PC-9 (cell line): ENCODE data around the gene SLC22A3. TPM values are rescaled to one million over a fixed set of nuclear protein-coding genes. Genes with fewer than 3 reads are reported as not detected.

Source experiments
- BruUV-seq: library from RNA; stranded (reverse); fragments of 400-500 nt; replicated peaks from 2 replicates; lab custom pipeline; 2021; lab: Mats Ljungman, UMichigan
- CTCF ChIA-PET: fragments of 300-600 bp; sonication (Branson Sonifier 250); formaldehyde crosslinking; loops from one replicate; lab custom pipeline; 2022; ENCODE audit warnings: antibody characterized with exemption; lab: Charles Lee
- POLR2A ChIA-PET: fragments of 300-600 bp; sonication (Branson Sonifier 250); formaldehyde crosslinking; loops from one replicate; lab custom pipeline; 2022; ENCODE audit warnings: antibody characterized with exemption; ENCODE audit not compliant: unreplicated experiment; lab: Charles Lee
- DNase-seq, 2 experiments: peaks; one replicate each; pipeline versions ENCODE4 v3.0.0 to v3.0.0-alpha.2; 2015 to 2022; ENCODE audit warnings: mixed read lengths in 1 of 2
- H2AFZ ChIP-seq: fragments of 200-600 bp; sonication (generic); 2 replicates; pipeline ENCODE4 v1.8.1; 2017; ENCODE audit warnings: antibody characterized with exemption
- H3F3A ChIP-seq: fragments of 200-600 bp; sonication (generic); 2 replicates; pipeline ENCODE4 v1.8.1; 2017; ENCODE audit warnings: antibody characterized with exemption, mild to moderate bottlenecking, low read depth; ENCODE audit not compliant: insufficient read depth
- H3K27ac ChIP-seq: fragments of 200-600 bp; sonication (generic); 2 replicates; pipeline ENCODE4 v1.6.1; 2016; ENCODE audit warnings: mixed run types
- H3K27me3 ChIP-seq: fragments of 200-600 bp; sonication (generic); 2 replicates; pipeline ENCODE4 v1.6.1; 2016; ENCODE audit warnings: low read depth, mixed run types; ENCODE audit not compliant: insufficient read depth
- H3K36me3 ChIP-seq: fragments of 200-600 bp; sonication (generic); 2 replicates; pipeline ENCODE4 v1.6.1; 2016; ENCODE audit warnings: low read depth, mixed run types
- H3K4me1 ChIP-seq: fragments of 200-600 bp; sonication (generic); replicated peaks from 2 replicates; pipeline ENCODE4 v1.6.1; 2016; ENCODE audit warnings: mixed run types; ENCODE audit not compliant: insufficient read depth
- H3K4me2 ChIP-seq: fragments of 200-600 bp; sonication (generic); 2 replicates; pipeline ENCODE4 v1.6.1; 2017; ENCODE audit warnings: mixed run types
- H3K4me3 ChIP-seq: fragments of 200-600 bp; sonication (generic); 2 replicates; pipeline ENCODE4 v1.6.1; 2016; ENCODE audit warnings: mixed run types
- H3K79me2 ChIP-seq: fragments of 200-600 bp; sonication (generic); 2 replicates; pipeline ENCODE4 v1.6.1; 2017; ENCODE audit warnings: low read depth, mixed run types
- H3K9me2 ChIP-seq: fragments of 200-600 bp; sonication (generic); 2 replicates; pipeline ENCODE4 v1.8.1; 2017; ENCODE audit warnings: mild to moderate bottlenecking; ENCODE audit not compliant: insufficient read depth
- H3K9me3 ChIP-seq: fragments of 200-600 bp; sonication (generic); 2 replicates; pipeline ENCODE4 v1.8.1; 2016; ENCODE audit warnings: low read depth; ENCODE audit not compliant: insufficient read depth
- H4K20me1 ChIP-seq: fragments of 200-600 bp; sonication (generic); 2 replicates; pipeline ENCODE4 v1.8.1; 2017; ENCODE audit not compliant: insufficient read depth
- CTCF ChIP-seq: fragments of 200-600 bp; sonication (generic); conservative IDR thresholded peaks from 2 replicates; pipeline ENCODE4 v1.6.1; 2017; ENCODE audit warnings: mixed run types, antibody characterized with exemption, mild to moderate bottlenecking, moderate library complexity
- EZH2 ChIP-seq: fragments of 200-600 bp; sonication (generic); IDR thresholded peaks from 2 replicates; pipeline ENCODE4 v1.8.0; 2017; ENCODE audit warnings: antibody characterized with exemption, low read depth
- intact Hi-C: fragments of 100-400 bp; cut with micrococcal nuclease; formaldehyde crosslinking; loops from one replicate; pipeline ENCODE4 v1.10.0; 2022; ENCODE audit not compliant: unreplicated experiment
- total RNA-seq: library from RNA; stranded (reverse); gene quantifications from 2 replicates; pipeline ENCODE4 v1.2.3, GENCODE V29; 2021

Gene SLC22A3
- total RNA-seq, 1 experiment from 2014 or later, result not detected

DNA sequence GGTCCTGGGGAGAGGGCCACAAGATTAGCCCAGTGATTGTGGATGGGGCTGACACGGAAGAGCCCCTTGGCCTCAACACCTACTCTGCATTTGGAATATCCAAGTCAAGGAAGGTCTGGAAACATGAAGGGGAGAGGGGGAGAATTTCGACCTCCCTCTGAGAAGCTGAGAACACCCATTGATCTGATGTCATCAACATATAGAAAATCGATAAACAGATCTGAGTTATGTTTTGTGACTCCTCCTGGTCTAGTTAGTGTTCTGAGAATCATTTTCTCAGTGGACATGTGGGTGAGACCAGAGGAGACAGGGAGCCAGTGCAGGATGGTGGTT, 108.0 kb downstream of the SLC22A3 start:
- no peak overlapping the region for H2AFZ ChIP-seq
- no peaks in the 10 kb centered on the region for H3K36me3 ChIP-seq
- no peaks in the 10 kb centered on the region for H3K9me2 ChIP-seq
- no peak for DNase-seq
- no peak overlapping the region for H3K27ac ChIP-seq
- H3K9me3 ChIP-seq, result no peaks in the 10 kb centered on the region
- peaks cover 6% of the 10 kb centered on the region; the same call in 1 of the 2 replicates for H3K4me1 ChIP-seq
- H4K20me1 ChIP-seq, result no peaks in the 10 kb centered on the region
- no TSS peak for BruUV-seq
- no peaks in the 10 kb centered on the region for H3K27me3 ChIP-seq
- no peak overlapping the region for H3K4me3 ChIP-seq
- H3K79me2 ChIP-seq, result no peaks in the 10 kb centered on the region
- intact Hi-C loops, result loop anchor here (1.0 to 10.0 kb wide), 4 partner anchors 318 to 761 kb away; partner anchors contain the start of gene SOD2
- ChIA-PET CTCF (interaction anchor here (0.8 kb wide), 1 partner anchor 318 kb away, joined by 3 read pairs; no protein-coding TSS in a partner anchor), POLR2A (no interaction called here)
- TF ChIP-seq CTCF (peak; percentile 18; the same call in 1 of the 2 replicates), EZH2 (no peak)
- no peaks in the 10 kb centered on the region for H3F3A ChIP-seq
- H3K4me2 ChIP-seq, result no peak overlapping the region

DNA sequence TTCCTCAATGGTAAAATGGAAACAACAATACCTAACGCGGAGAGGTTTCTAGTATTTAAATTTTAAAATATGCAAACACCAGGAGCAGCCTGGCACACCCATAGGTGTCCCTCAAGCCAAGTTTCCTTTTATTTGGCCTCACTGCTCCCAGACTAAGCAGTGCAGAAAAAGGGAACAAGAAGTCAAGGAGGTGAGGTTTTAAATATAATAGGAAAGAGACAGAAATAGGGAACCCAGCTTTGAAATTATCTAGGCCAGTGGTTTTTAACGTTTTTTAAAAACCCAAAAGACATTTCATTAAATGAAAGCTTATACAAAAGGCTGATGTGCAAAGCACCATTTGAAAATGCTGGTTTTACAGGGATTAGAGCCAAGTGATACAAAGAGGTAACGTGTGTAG, 109.6 kb downstream of the SLC22A3 start:
- no peaks in the 10 kb centered on the region for H3K9me3 ChIP-seq
- no peaks in the 10 kb centered on the region for H3K36me3 ChIP-seq
- no TSS peak for BruUV-seq
- no peak overlapping the region for H2AFZ ChIP-seq
- H3K4me2 ChIP-seq, result no peak overlapping the region
- DNase-seq, result no peak
- H3K4me1 ChIP-seq, result peaks cover 15% of the 10 kb centered on the region; the same call in 1 of the 2 replicates
- no peaks in the 10 kb centered on the region for H4K20me1 ChIP-seq
- intact Hi-C loops, result loop anchor here (5.0 to 10.0 kb wide), 3 partner anchors 371 to 763 kb away; partner anchors contain the start of gene SOD2
- no peaks in the 10 kb centered on the region for H3K27me3 ChIP-seq
- CTCF ChIA-PET, result no interaction called here
- TF ChIP-seq CTCF (no peak), EZH2 (no peak)
- no peak overlapping the region for H3K4me3 ChIP-seq
- POLR2A ChIA-PET, result no interaction called here
- no peaks in the 10 kb centered on the region for H3K9me2 ChIP-seq
- H3F3A ChIP-seq, result no peaks in the 10 kb centered on the region
- no peak overlapping the region for H3K27ac ChIP-seq
- H3K79me2 ChIP-seq, result no peaks in the 10 kb centered on the region

DNA sequence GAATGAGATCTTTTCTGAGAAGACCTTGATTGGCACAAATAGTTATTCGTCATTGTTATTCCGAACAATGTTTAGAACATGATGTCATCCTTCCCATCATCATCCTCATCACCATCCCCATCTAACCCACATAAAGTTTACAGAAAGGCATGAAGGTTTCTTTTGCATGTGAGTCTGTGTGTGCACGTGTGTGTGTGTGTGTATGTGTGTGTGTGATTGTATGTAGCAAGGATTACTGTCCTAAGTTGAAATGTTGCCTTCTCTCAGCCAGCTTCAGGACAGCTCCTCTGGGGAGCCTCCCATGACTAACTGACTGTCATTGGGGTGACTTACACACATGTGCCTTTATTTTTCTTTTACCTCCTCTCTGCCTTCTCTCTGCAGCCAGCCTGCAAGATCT, 113.5 kb downstream of the SLC22A3 start:
- ChIA-PET CTCF (no interaction called here), POLR2A (no interaction called here)
- TF ChIP-seq CTCF (no peak), EZH2 (no peak)
- H2AFZ ChIP-seq, result no peak overlapping the region
- intact Hi-C loops, result no loop called here
- no peaks in the 10 kb centered on the region for H3K27me3 ChIP-seq
- no peak for DNase-seq
- H3K4me3 ChIP-seq, result no peak overlapping the region
- 0 out of 2 replicates have a peak, but pooled peaks cover 9% of the 10 kb centered on the region for H3K4me1 ChIP-seq
- no peaks in the 10 kb centered on the region for H3F3A ChIP-seq
- no peaks in the 10 kb centered on the region for H3K79me2 ChIP-seq
- no peaks in the 10 kb centered on the region for H3K9me2 ChIP-seq
- no TSS peak for BruUV-seq
- no peaks in the 10 kb centered on the region for H4K20me1 ChIP-seq
- no peak overlapping the region for H3K4me2 ChIP-seq
- no peaks in the 10 kb centered on the region for H3K9me3 ChIP-seq
- no peak overlapping the region for H3K27ac ChIP-seq
- H3K36me3 ChIP-seq, result no peaks in the 10 kb centered on the region
